HG02588 (cell line): ENCODE data around the gene POU1F1.
A peak's percentile ranks its signal among the peaks of the same experiment; 100 is the strongest.
"Not testable (repeated sequence)": the region's sequence is repeated elsewhere in the genome, so short reads cannot be mapped to it uniquely, and the experiment has no call there.

Source experiments
- ATAC-seq: cut with Tn5 transposase; IDR thresholded peaks from one replicate; pipeline ENCODE4 v1.9.1; 2021; ENCODE audit warnings: mild to moderate bottlenecking, moderate library complexity; ENCODE audit not compliant: unreplicated experiment

Gene POU1F1

GRCh38 chr3:87276484-87276883, at the start of gene POU1F1:
Gene POU1F1 (minus strand): TSS chr3:87276584. CDS start chr3:87276462, 122 bp downstream.
- ATAC-seq: no peak

- no peak for ATAC-seq
Measured at GRCh38 chr3:87324609-87325008, 48.2 kb upstream of the POU1F1 start.

- ATAC-seq: no peak
Measured at GRCh38 chr3:87320756-87321626, 44.6 kb upstream of the POU1F1 start.

GRCh38 chr3:87318617-87319021, 42.2 kb upstream of the POU1F1 start:
- no peak for ATAC-seq

- no peak for ATAC-seq
Measured at GRCh38 chr3:87317779-87318178, 41.4 kb upstream of the POU1F1 start.

GRCh38 chr3:87313641-87314040, 37.3 kb upstream of the POU1F1 start:
- no peak for ATAC-seq

GRCh38 chr3:87311309-87311708, 34.9 kb upstream of the POU1F1 start:
- no peak for ATAC-seq

GRCh38 chr3:87309601-87310000, 33.2 kb upstream of the POU1F1 start:
- ATAC-seq: no peak

GRCh38 chr3:87307805-87308204, 31.4 kb upstream of the POU1F1 start:
- ATAC-seq: no peak

- no peak for ATAC-seq
Measured at GRCh38 chr3:87305517-87305916, 29.1 kb upstream of the POU1F1 start.

GRCh38 chr3:87305031-87305430, 28.6 kb upstream of the POU1F1 start:
- ATAC-seq: not testable (repeated sequence)

- peak; percentile 78 for ATAC-seq
Measured at GRCh38 chr3:87298111-87298718, 21.8 kb upstream of the POU1F1 start.

- no peak for ATAC-seq
Measured at GRCh38 chr3:87288446-87288845, 12.1 kb upstream of the POU1F1 start.

- ATAC-seq: peak; percentile 66
Measured at GRCh38 chr3:87287011-87287410, 10.6 kb upstream of the POU1F1 start.

GRCh38 chr3:87272718-87273341, 3.6 kb downstream of the POU1F1 start:
- peak; percentile 95 for ATAC-seq

- no peak for ATAC-seq
Measured at GRCh38 chr3:87270908-87271700, 5.3 kb downstream of the POU1F1 start.

GRCh38 chr3:87269723-87270122, 6.7 kb downstream of the POU1F1 start:
- ATAC-seq: no peak

GRCh38 chr3:87268646-87269211, 7.7 kb downstream of the POU1F1 start:
- ATAC-seq: no peak

GRCh38 chr3:87267953-87268645, 8.3 kb downstream of the POU1F1 start:
- no peak for ATAC-seq

- no peak for ATAC-seq
Measured at GRCh38 chr3:87261925-87262324, 14.5 kb downstream of the POU1F1 start.
